Measurements from ENCODE around the gene WDR37.

DNA sequence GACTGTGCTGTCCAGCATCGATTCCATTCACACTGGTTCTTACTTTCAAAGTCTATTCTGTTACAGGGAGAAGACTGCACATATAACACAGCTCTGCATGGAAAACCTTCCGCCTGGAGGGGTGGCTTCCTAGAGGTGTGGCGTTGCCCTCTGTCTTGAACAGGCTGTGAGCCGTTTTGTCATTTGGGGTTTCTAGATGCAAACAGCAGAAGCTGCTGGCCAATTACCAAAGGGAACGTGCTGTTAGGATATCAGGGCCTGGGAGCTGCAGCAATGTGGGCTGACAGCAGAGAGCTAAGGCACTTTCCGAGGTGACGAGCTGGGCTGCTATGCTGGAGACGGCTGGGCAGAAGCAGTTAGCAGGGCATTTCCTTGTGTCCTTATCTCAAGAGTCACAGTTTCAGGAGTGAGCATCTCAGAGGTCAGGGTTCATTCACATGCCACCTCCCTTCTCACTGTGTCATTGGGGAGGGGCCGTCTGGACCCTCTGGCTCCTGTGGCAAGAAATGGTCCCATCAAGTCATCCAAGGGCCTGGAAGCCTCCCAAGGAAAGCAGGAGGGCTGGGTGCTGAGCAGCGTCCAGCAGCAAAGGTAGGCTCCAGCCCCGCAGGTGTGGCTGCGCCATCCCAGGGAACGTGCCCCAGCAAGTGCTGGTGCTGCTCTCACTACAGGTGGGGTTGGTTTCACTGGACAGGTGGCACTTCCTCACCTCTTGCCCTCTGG lies 106.5 kb downstream of the WDR37 start:
- TF ChIP-seq, protein P1, sequence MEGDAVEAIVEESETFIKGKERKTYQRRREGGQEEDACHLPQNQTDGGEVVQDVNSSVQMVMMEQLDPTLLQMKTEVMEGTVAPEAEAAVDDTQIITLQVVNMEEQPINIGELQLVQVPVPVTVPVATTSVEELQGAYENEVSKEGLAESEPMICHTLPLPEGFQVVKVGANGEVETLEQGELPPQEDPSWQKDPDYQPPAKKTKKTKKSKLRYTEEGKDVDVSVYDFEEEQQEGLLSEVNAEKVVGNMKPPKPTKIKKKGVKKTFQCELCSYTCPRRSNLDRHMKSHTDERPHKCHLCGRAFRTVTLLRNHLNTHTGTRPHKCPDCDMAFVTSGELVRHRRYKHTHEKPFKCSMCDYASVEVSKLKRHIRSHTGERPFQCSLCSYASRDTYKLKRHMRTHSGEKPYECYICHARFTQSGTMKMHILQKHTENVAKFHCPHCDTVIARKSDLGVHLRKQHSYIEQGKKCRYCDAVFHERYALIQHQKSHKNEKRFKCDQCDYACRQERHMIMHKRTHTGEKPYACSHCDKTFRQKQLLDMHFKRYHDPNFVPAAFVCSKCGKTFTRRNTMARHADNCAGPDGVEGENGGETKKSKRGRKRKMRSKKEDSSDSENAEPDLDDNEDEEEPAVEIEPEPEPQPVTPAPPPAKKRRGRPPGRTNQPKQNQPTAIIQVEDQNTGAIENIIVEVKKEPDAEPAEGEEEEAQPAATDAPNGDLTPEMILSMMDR (IDR thresholded peaks at IDR 0.05) = no peak
- TF ChIP-seq POLR2AphosphoS5 (IDR thresholded peaks at IDR 0.05; ENCODE audit: low read depth, low read length) (no peak), TCF7L2 (IDR thresholded peaks at IDR 0.05; ENCODE audit: low read depth, low read length) (no peak)
